Keratinocyte (primary cell): ENCODE data around the gene REV3L. TPM values are rescaled to one million over a fixed set of nuclear protein-coding genes. Genes with fewer than 3 reads are reported as not detected.

Source experiments
- DNase-seq: peaks from one replicate; pipeline ENCODE4 v3.0.0-alpha.2; 2011; ENCODE audit warnings: low read depth, missing footprints, low spot score
- FAIRE-seq: peaks from 2 replicates; lab custom pipeline; 2011; peaks lifted over from hg19 to GRCh38; lab: Jason Lieb, UNC
- H2AFZ ChIP-seq: 2 replicates; pipeline ENCODE4 v1.6.0; 2012; ENCODE audit warnings: low read length, control low read depth, inconsistent platforms; ENCODE audit not compliant: control insufficient read depth
- H3K27ac ChIP-seq: 2 replicates; pipeline ENCODE4 v1.5.1; 2011; ENCODE audit warnings: low read length; ENCODE audit not compliant: control insufficient read depth, insufficient read depth
- H3K27me3 ChIP-seq: 3 replicates; pipeline ENCODE4 v1.6.0; 2011; ENCODE audit warnings: low read length; ENCODE audit not compliant: control insufficient read depth, insufficient read depth; ENCODE audit errors: extremely low read depth
- H3K36me3 ChIP-seq, 2 experiments: 2 replicates in 1 of 2; 3 replicates in 1 of 2; pipeline ENCODE4 v1.5.1; 2011; ENCODE audit warnings: low read length in 2 of 2, mild to moderate bottlenecking in 1 of 2; ENCODE audit not compliant: control insufficient read depth in 2 of 2, insufficient read depth in 2 of 2; ENCODE audit errors: extremely low read depth in 1 of 2
- H3K4me1 ChIP-seq: 3 replicates; pipeline ENCODE4 v1.5.1; 2011; ENCODE audit warnings: low read length; ENCODE audit not compliant: control insufficient read depth, insufficient read depth; ENCODE audit errors: extremely low read depth
- H3K4me2 ChIP-seq: 3 replicates; pipeline ENCODE4 v1.6.0; 2011; ENCODE audit warnings: low read depth, low read length; ENCODE audit not compliant: control insufficient read depth, insufficient read depth; ENCODE audit errors: extremely low read depth
- H3K4me3 ChIP-seq, 3 experiments: fragments of 200-600 bp in 1 of 3; sonication (generic) in 1 of 3; 2 replicates in 2 of 3; 3 replicates in 1 of 3; pipeline ENCODE4 v1.5.1; 2011 to 2016; ENCODE audit warnings: low read length in 3 of 3, mild to moderate bottlenecking in 3 of 3, control low read depth in 2 of 3, inconsistent platforms in 1 of 3, low read depth in 1 of 3, mixed read lengths in 1 of 3, mixed run types in 1 of 3, moderate library complexity in 1 of 3; ENCODE audit not compliant: control insufficient read depth in 2 of 3, insufficient read depth in 2 of 3; ENCODE audit errors: extremely low read depth in 1 of 3
- H3K79me2 ChIP-seq: 2 replicates; pipeline ENCODE4 v1.6.0; 2012; ENCODE audit warnings: low read length; ENCODE audit not compliant: control insufficient read depth, insufficient read depth
- H3K9ac ChIP-seq: 3 replicates; pipeline ENCODE4 v1.6.0; 2011; ENCODE audit warnings: low read length; ENCODE audit not compliant: control insufficient read depth, insufficient read depth; ENCODE audit errors: extremely low read depth
- H3K9me1 ChIP-seq: 3 replicates; pipeline ENCODE4 v1.6.0; 2011; ENCODE audit warnings: low read length; ENCODE audit not compliant: control insufficient read depth, insufficient read depth; ENCODE audit errors: extremely low read depth
- H3K9me3 ChIP-seq: 2 replicates; pipeline ENCODE4 v1.5.1; 2012; ENCODE audit warnings: low read depth, low read length; ENCODE audit not compliant: control insufficient read depth
- H4K20me1 ChIP-seq: 3 replicates; pipeline ENCODE4 v1.6.0; 2011; ENCODE audit warnings: low read length; ENCODE audit not compliant: control insufficient read depth, insufficient read depth; ENCODE audit errors: extremely low read depth
- EZH2 ChIP-seq: IDR thresholded peaks from one replicate; pipeline ENCODE4 v1.6.1; 2012; ENCODE audit warnings: inconsistent platforms, mild to moderate bottlenecking, low read length, moderate library complexity
- dilution Hi-C: fragments of 300-500 bp; cut with MboI; formaldehyde crosslinking; loops from one replicate; pipeline ENCODE4 v1.7.0; 2020; ENCODE audit warnings: low sequenced_read_pairs; ENCODE audit not compliant: extremely low pct_ligation_motif_present
- polyA plus RNA-seq, 5 experiments: library from polyadenylated mRNA; depleted of rRNA in 3 of 5; stranded (reverse) in 3 of 5; stranded (forward) in 1 of 5; unstranded in 1 of 5; fragments of >200 nt; gene quantifications; 1 replicate in 1 of 5; 2 replicates in 3 of 5; 3 replicates in 1 of 5; pipeline versions ENCODE4 v1.2.1 to v1.2.3, GENCODE V29; 2011 to 2012; ENCODE audit warnings: missing spikeins in 2 of 5, low read depth in 1 of 5, low replicate concordance in 1 of 5
- TF ChIP-seq, protein P1 (sequence below), 3 experiments: IDR thresholded peaks in 1 of 3; conservative IDR thresholded peaks in 1 of 3; optimal IDR thresholded peaks in 1 of 3; 2 replicates in 2 of 3; 3 replicates in 1 of 3; pipeline versions ENCODE3 to v1.5.1; 2011; ENCODE audit warnings: low read length in 3 of 3, mild to moderate bottlenecking in 3 of 3, moderate library complexity in 2 of 3, control low read depth in 1 of 3, inconsistent platforms in 1 of 3; ENCODE audit not compliant: insufficient read depth in 2 of 3; ENCODE audit errors: extremely low read depth in 1 of 3

REV3L gene
- polyA plus RNA-seq, 1 donor (not counting 4 experiments of a cell fraction or from before 2014, with no cell fraction given), result 9.5 TPM

GRCh38 chr6:111267764-111268333 is 215.2 kb downstream of the REV3L start:
- Histone ChIP-seq H3K27me3 (no peaks in the 10 kb centered on the region), H3K9me1 (no peaks in the 10 kb centered on the region), H3K36me3 (peaks cover 7 to 16% of the 10 kb centered on the region in 2 experiments), H3K4me2 (peak overlapping the region; percentile 75), H3K4me1 (peaks cover 21% of the 10 kb centered on the region), H3K27ac (peak overlapping the region; percentile 22), H3K9ac (no peak overlapping the region), H4K20me1 (no peaks in the 10 kb centered on the region), H3K9me3 (no peaks in the 10 kb centered on the region), H2AFZ (no peak overlapping the region), H3K4me3 (peak overlapping the region in 2 of 3 experiments; percentile 24 to 51), H3K79me2 (peaks cover 29% of the 10 kb centered on the region)
- DNase-seq (no peak), FAIRE-seq (no peak)
- TF ChIP-seq EZH2, result no peak
- TF ChIP-seq, protein P1, sequence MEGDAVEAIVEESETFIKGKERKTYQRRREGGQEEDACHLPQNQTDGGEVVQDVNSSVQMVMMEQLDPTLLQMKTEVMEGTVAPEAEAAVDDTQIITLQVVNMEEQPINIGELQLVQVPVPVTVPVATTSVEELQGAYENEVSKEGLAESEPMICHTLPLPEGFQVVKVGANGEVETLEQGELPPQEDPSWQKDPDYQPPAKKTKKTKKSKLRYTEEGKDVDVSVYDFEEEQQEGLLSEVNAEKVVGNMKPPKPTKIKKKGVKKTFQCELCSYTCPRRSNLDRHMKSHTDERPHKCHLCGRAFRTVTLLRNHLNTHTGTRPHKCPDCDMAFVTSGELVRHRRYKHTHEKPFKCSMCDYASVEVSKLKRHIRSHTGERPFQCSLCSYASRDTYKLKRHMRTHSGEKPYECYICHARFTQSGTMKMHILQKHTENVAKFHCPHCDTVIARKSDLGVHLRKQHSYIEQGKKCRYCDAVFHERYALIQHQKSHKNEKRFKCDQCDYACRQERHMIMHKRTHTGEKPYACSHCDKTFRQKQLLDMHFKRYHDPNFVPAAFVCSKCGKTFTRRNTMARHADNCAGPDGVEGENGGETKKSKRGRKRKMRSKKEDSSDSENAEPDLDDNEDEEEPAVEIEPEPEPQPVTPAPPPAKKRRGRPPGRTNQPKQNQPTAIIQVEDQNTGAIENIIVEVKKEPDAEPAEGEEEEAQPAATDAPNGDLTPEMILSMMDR (optimal IDR thresholded peaks at IDR 0.05 in 1 of 3, IDR thresholded peaks at IDR 0.05 in 1 of 3, conservative IDR thresholded peaks at IDR 0.05 in 1 of 3; ENCODE audit: extremely low read depth in 1 of 3, insufficient read depth in 2 of 3, low read length in 3 of 3), result no peak
- dilution Hi-C loops, result no loop called here

DNA sequence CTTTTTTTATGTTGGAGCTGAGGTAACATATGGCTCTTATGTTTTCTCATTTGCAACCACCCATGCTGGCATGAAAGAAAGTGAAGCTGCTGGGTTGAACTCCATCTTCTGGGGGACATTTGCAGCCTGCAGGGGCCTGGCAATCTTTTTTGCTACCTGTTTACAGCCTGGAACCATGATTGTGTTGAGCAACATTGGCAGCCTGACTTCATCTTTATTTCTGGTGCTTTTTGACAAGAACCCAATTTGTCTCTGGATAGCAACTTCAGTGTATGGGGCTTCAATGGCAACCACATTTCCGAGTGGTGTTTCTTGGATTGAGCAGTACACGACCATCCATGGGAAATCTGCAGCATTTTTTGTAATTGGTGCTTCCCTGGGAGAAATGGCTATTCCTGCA is 216.7 kb downstream of the REV3L start:
- H3K4me3 ChIP-seq, result no peak overlapping the region
- no peaks in the 10 kb centered on the region for H3K27me3 ChIP-seq
- no peak overlapping the region for H3K4me2 ChIP-seq
- H3K4me1 ChIP-seq, result peaks cover 22% of the 10 kb centered on the region
- no peak overlapping the region for H3K27ac ChIP-seq
- dilution Hi-C loops, result no loop called here
- no peak overlapping the region for H2AFZ ChIP-seq
- H3K79me2 ChIP-seq, result peaks cover 43% of the 10 kb centered on the region
- no peaks in the 10 kb centered on the region for H4K20me1 ChIP-seq
- peaks cover 11 to 18% of the 10 kb centered on the region in 2 experiments for H3K36me3 ChIP-seq
- H3K9me1 ChIP-seq, result no peaks in the 10 kb centered on the region
- no peaks in the 10 kb centered on the region for H3K9me3 ChIP-seq
- FAIRE-seq (no peak), DNase-seq (no peak)
- TF ChIP-seq, protein P1 (optimal IDR thresholded peaks at IDR 0.05 in 1 of 3, IDR thresholded peaks at IDR 0.05 in 1 of 3, conservative IDR thresholded peaks at IDR 0.05 in 1 of 3; ENCODE audit: extremely low read depth in 1 of 3, insufficient read depth in 2 of 3, low read length in 3 of 3), result no peak
- no peak for TF ChIP-seq EZH2
- no peak overlapping the region for H3K9ac ChIP-seq
